Measurements from ENCODE around the gene LTN1.

Gene LTN1

DNA sequence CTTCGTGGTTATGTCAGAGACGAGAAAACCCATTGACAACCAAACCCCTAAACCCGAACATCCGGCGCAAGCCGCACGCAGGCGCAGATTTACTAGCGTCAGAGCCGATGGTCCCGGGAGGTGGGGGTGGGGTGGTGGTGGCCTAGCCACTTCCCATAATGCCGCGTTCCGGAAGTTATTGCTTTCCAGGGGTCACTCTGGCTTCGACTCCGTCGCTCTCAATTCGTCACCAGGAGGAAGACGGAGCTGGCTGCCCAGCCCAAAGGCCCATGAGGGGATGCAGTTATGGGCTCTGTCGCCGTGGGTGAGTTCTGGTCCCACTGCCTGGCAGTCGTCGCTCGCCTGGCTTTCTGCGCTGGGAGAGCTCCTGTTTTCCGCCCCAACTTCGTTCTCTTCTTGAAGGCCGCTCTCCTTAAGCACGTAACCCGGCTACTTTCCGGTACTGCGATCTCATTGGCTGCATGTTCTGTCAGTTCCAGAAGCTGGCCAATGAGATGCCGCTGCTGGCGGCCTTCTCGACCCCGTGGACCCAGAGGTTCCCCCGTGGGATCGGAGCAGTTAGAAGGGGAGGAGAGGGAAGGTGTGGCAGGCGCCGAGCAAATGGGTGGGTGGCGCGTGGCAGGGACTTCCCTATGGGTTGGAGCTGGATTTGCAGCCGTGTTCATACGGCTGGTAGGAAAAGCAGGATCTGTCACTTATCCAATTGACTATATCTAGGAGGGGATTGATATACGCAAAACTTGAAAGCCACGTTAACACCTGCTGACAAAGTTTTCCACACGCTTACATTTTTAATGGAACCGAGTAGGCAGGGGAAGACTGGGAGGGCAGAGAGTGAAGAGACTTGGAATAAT lies 32.0 kb upstream of the LTN1 start, which contains the start of gene USP16:
Gene USP16, plus strand, starts transcription at position 195 of the 854 bp plus-strand sequence. CDS start 3,246 bp downstream, outside the sequence.
- Histone ChIP-seq H3K4ac (ENCODE audit: low read depth in 1 of 2, low read length in 2 of 2) (peak within 1 kb of the TSS; percentile 99), H2BK120ac (ENCODE audit: low read depth, low read length) (peak within 1 kb of the TSS; percentile 95), H3K4me2 (ENCODE audit: low read length, poor library complexity, severe bottlenecking) (peak within 1 kb of the TSS; percentile 91), H3K36me3 (ENCODE audit: control insufficient read depth in 1 of 2, insufficient read depth in 2 of 2, low read depth in 1 of 2, low read length in 2 of 2) (peaks cover 4 to 10% of the 10 kb centered on the region in 2 experiments), H3K9ac (ENCODE audit: low read length) (peak within 1 kb of the TSS; percentile 98), H3K23ac (ENCODE audit: low read length in 2 of 2) (peak within 1 kb of the TSS in 1 of 2 experiments; percentile 46), H3K4me1 (ENCODE audit: control insufficient read depth, insufficient read depth, low read depth, low read length) (peaks cover 9% of the 10 kb centered on the region), H2AFZ (ENCODE audit: low read depth, low read length) (no peak within 1 kb of the TSS), H4K91ac (ENCODE audit: low read length) (peak within 1 kb of the TSS; percentile 100), H2BK12ac (ENCODE audit: low read length in 2 of 2) (no peak within 1 kb of the TSS), H3K79me1 (replicated peaks; ENCODE audit: low read length, poor library complexity, severe bottlenecking) (peaks cover 8% of the 10 kb centered on the region), H3K4me3 (ENCODE audit: insufficient read depth in 1 of 2, low read depth in 1 of 2, low read length in 2 of 2) (peak within 1 kb of the TSS; percentile 93 to 94), H3K27ac (ENCODE audit: low read length, poor library complexity, severe bottlenecking) (peak within 1 kb of the TSS; percentile 100), H3K14ac (ENCODE audit: low read length in 2 of 2) (peak within 1 kb of the TSS in 1 of 2 experiments; percentile 81), H3K27me3 (ENCODE audit: control insufficient read depth in 1 of 2, insufficient read depth in 1 of 2, low read length in 2 of 2) (no peaks in the 10 kb centered on the region), H2BK5ac (ENCODE audit: low read depth, low read length, poor library complexity, severe bottlenecking) (peak within 1 kb of the TSS; percentile 99), H4K8ac (ENCODE audit: low read length) (peak within 1 kb of the TSS; percentile 100), H3K18ac (ENCODE audit: low read depth in 1 of 2, low read length in 2 of 2) (peak within 1 kb of the TSS; percentile 99 to 100), H2AK5ac (ENCODE audit: low read length, severe bottlenecking) (no peak within 1 kb of the TSS), H2BK15ac (ENCODE audit: low read depth, poor library complexity, severe bottlenecking) (peak within 1 kb of the TSS; percentile 80), H3K9me3 (ENCODE audit: control insufficient read depth, low read length) (no peaks in the 10 kb centered on the region)
- peak; percentile 100 for DNase-seq
- under 1% methylated on average over 44 of the region's 48 CpGs for WGBS

DNA sequence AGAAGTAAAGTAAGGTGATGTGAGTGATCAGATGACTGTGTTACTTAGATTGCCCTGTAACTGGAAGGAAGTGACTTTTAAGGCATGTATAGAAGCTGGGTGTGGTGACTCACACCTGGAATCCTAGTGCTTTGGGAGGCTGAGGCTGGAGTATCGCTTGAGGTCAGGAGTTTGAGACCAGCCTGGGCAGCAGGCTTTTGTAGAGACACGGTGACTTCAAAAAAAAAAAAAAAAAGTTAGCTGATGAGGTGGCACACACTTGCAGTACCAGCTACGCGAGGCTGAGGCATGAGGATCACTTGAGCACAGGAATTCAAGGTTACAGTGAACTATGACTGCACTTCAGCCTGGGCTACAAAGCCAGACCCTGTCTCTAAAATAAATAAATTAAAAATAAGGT lies 29.5 kb upstream of the LTN1 start:
- 95% methylated on average over 4 of the region's 4 CpGs for WGBS
- no peak for DNase-seq
- no peak overlapping the region for H2BK12ac ChIP-seq (ENCODE audit: low read length in 2 of 2)

DNA sequence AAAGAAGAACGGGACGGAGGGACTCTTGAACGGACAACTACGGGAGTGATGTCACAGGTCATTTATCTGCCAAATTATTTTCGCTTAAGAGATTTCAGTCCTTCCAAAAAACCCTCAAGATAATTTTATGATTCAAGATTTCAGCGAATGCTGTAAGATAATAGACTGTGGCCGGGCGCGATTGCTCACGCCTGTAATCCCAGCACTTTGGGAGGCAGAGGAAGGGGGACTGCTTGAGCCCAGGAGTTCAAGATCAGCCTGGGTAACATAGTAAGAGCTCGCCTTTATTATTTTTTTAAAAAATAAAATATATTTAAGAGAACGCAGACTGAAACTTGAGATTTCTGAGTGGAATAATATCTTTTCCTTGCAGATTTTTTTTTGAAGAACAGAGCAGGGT lies 25.9 kb upstream of the LTN1 start:
- Histone ChIP-seq H3K23ac (ENCODE audit: low read length in 2 of 2) (no peak overlapping the region), H3K27me3 (ENCODE audit: control insufficient read depth in 1 of 2, insufficient read depth in 1 of 2, low read length in 2 of 2) (no peaks in the 10 kb centered on the region), H2BK12ac (ENCODE audit: low read length in 2 of 2) (no peak overlapping the region), H2BK15ac (ENCODE audit: low read depth, poor library complexity, severe bottlenecking) (no peak overlapping the region), H3K9me3 (ENCODE audit: control insufficient read depth, low read length) (no peaks in the 10 kb centered on the region), H3K36me3 (ENCODE audit: control insufficient read depth in 1 of 2, insufficient read depth in 2 of 2, low read depth in 1 of 2, low read length in 2 of 2) (no peaks in the 10 kb centered on the region), H2BK5ac (ENCODE audit: low read depth, low read length, poor library complexity, severe bottlenecking) (no peak overlapping the region), H4K8ac (ENCODE audit: low read length) (peak overlapping the region; percentile 93), H3K79me1 (replicated peaks; ENCODE audit: low read length, poor library complexity, severe bottlenecking) (peaks cover 13% of the 10 kb centered on the region), H3K4ac (ENCODE audit: low read depth in 1 of 2, low read length in 2 of 2) (peak overlapping the region in 1 of 2 experiments; percentile 96), H3K18ac (ENCODE audit: low read depth in 1 of 2, low read length in 2 of 2) (peak overlapping the region; percentile 81 to 96), H4K91ac (ENCODE audit: low read length) (no peak overlapping the region), H3K4me3 (ENCODE audit: insufficient read depth in 1 of 2, low read depth in 1 of 2, low read length in 2 of 2) (peak overlapping the region; percentile 80 to 94), H3K4me1 (ENCODE audit: control insufficient read depth, insufficient read depth, low read depth, low read length) (peaks cover 4% of the 10 kb centered on the region), H2AFZ (ENCODE audit: low read depth, low read length) (no peak overlapping the region), H2BK120ac (ENCODE audit: low read depth, low read length) (no peak overlapping the region), H3K9ac (ENCODE audit: low read length) (peak overlapping the region; percentile 92), H3K14ac (ENCODE audit: low read length in 2 of 2) (peak overlapping the region; percentile 89 to 98), H3K27ac (ENCODE audit: low read length, poor library complexity, severe bottlenecking) (no peak overlapping the region), H2AK5ac (ENCODE audit: low read length, severe bottlenecking) (no peak overlapping the region), H3K4me2 (ENCODE audit: low read length, poor library complexity, severe bottlenecking) (peak overlapping the region; percentile 76)
- WGBS: 77% methylated on average over 11 of the region's 12 CpGs
- DNase-seq: no peak

More for the DNA sequence above, 29.5 kb upstream of the LTN1 start:
- Histone ChIP-seq H2AK5ac (ENCODE audit: low read length, severe bottlenecking) (no peak overlapping the region), H3K4ac (ENCODE audit: low read depth in 1 of 2, low read length in 2 of 2) (no peak overlapping the region), H2AFZ (ENCODE audit: low read depth, low read length) (no peak overlapping the region), H3K23ac (ENCODE audit: low read length in 2 of 2) (no peak overlapping the region), H3K36me3 (ENCODE audit: control insufficient read depth in 1 of 2, insufficient read depth in 2 of 2, low read depth in 1 of 2, low read length in 2 of 2) (no peaks in the 10 kb centered on the region), H3K79me1 (replicated peaks; ENCODE audit: low read length, poor library complexity, severe bottlenecking) (peaks cover 10% of the 10 kb centered on the region), H2BK120ac (ENCODE audit: low read depth, low read length) (no peak overlapping the region), H2BK5ac (ENCODE audit: low read depth, low read length, poor library complexity, severe bottlenecking) (no peak overlapping the region), H3K4me1 (ENCODE audit: control insufficient read depth, insufficient read depth, low read depth, low read length) (peaks cover 11% of the 10 kb centered on the region), H3K4me3 (ENCODE audit: insufficient read depth in 1 of 2, low read depth in 1 of 2, low read length in 2 of 2) (no peak overlapping the region), H3K18ac (ENCODE audit: low read depth in 1 of 2, low read length in 2 of 2) (no peak overlapping the region), H3K27ac (ENCODE audit: low read length, poor library complexity, severe bottlenecking) (no peak overlapping the region), H3K4me2 (ENCODE audit: low read length, poor library complexity, severe bottlenecking) (no peak overlapping the region), H2BK15ac (ENCODE audit: low read depth, poor library complexity, severe bottlenecking) (no peak overlapping the region), H4K91ac (ENCODE audit: low read length) (no peak overlapping the region), H3K9me3 (ENCODE audit: control insufficient read depth, low read length) (no peaks in the 10 kb centered on the region), H4K8ac (ENCODE audit: low read length) (no peak overlapping the region), H3K9ac (ENCODE audit: low read length) (no peak overlapping the region), H3K14ac (ENCODE audit: low read length in 2 of 2) (no peak overlapping the region), H3K27me3 (ENCODE audit: control insufficient read depth in 1 of 2, insufficient read depth in 1 of 2, low read length in 2 of 2) (no peaks in the 10 kb centered on the region)

DNA sequence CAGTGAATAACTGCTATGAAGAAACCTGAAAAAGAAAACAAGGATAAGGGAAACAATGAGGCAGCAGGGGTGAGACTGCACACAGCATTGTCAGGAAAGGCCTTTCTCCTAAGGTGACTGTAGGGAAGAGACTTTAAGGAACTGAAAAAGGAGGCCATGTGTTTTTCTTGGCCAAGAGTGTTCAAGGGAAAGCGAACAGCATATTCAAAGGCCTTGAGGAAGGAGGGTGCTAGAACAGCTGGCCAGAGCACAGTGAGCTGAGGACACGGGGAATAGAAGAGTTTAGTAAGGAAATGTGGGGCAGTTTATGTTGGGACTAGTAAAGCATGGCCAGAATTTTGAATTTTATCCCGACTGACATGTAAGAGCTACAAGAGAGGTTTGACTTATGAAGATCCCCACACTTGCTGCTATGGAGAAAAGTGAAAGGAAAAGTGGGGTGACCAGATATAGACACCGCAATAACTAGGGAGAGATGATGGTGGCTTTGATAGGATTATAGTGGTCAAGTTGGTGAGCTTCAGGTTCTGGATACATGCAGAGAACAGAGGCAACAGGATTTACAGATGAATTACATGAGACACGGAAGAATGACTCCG lies 25.1 kb upstream of the LTN1 start:
- WGBS: 97% methylated on average over 6 of the region's 6 CpGs
- H3K4me1 ChIP-seq (ENCODE audit: control insufficient read depth, insufficient read depth, low read depth, low read length): peaks cover 4% of the 10 kb centered on the region

More for the DNA sequence above, 25.1 kb upstream of the LTN1 start:
- Histone ChIP-seq H3K27me3 (ENCODE audit: control insufficient read depth in 1 of 2, insufficient read depth in 1 of 2, low read length in 2 of 2) (no peaks in the 10 kb centered on the region), H3K4me2 (ENCODE audit: low read length, poor library complexity, severe bottlenecking) (peak overlapping the region; percentile 10), H3K4ac (ENCODE audit: low read depth in 1 of 2, low read length in 2 of 2) (no peak overlapping the region), H2BK12ac (ENCODE audit: low read length in 2 of 2) (no peak overlapping the region), H2AK5ac (ENCODE audit: low read length, severe bottlenecking) (no peak overlapping the region), H3K18ac (ENCODE audit: low read depth in 1 of 2, low read length in 2 of 2) (no peak overlapping the region), H4K8ac (ENCODE audit: low read length) (no peak overlapping the region), H3K79me1 (replicated peaks; ENCODE audit: low read length, poor library complexity, severe bottlenecking) (peaks cover 13% of the 10 kb centered on the region), H3K9me3 (ENCODE audit: control insufficient read depth, low read length) (no peaks in the 10 kb centered on the region), H3K9ac (ENCODE audit: low read length) (peak overlapping the region; percentile 92), H2BK15ac (ENCODE audit: low read depth, poor library complexity, severe bottlenecking) (no peak overlapping the region), H2BK5ac (ENCODE audit: low read depth, low read length, poor library complexity, severe bottlenecking) (no peak overlapping the region), H2AFZ (ENCODE audit: low read depth, low read length) (no peak overlapping the region), H3K4me3 (ENCODE audit: insufficient read depth in 1 of 2, low read depth in 1 of 2, low read length in 2 of 2) (peak overlapping the region in 1 of 2 experiments; percentile 94), H4K91ac (ENCODE audit: low read length) (no peak overlapping the region), H3K36me3 (ENCODE audit: control insufficient read depth in 1 of 2, insufficient read depth in 2 of 2, low read depth in 1 of 2, low read length in 2 of 2) (no peaks in the 10 kb centered on the region), H3K14ac (ENCODE audit: low read length in 2 of 2) (no peak overlapping the region), H3K23ac (ENCODE audit: low read length in 2 of 2) (no peak overlapping the region), H2BK120ac (ENCODE audit: low read depth, low read length) (no peak overlapping the region), H3K27ac (ENCODE audit: low read length, poor library complexity, severe bottlenecking) (no peak overlapping the region)
- no peak for DNase-seq
